Neural crest cell (in vitro differentiated cells): ENCODE data around the gene COL5A3. TPM values are rescaled to one million over a fixed set of nuclear protein-coding genes. Genes with fewer than 3 reads are reported as not detected.
A peak's percentile ranks its signal among the peaks of the same experiment; 100 is the strongest.

ENCODE experiments used
- DNase-seq: peaks from one replicate; pipeline ENCODE4 v3.0.0; 2021; ENCODE audit warnings: low read depth, mixed read lengths, low spot score
- H3K27ac Mint-ChIP-seq: one replicate; pipeline ENCODE4 v1.8.0; 2021; ENCODE audit warnings: mild to moderate bottlenecking, mixed read lengths; ENCODE audit not compliant: unreplicated experiment
- H3K27me3 Mint-ChIP-seq: 2 replicates; pipeline ENCODE4 v1.8.0; 2021; ENCODE audit warnings: low read depth, mild to moderate bottlenecking, mixed read lengths
- H3K36me3 Mint-ChIP-seq: 2 replicates; pipeline ENCODE4 v1.8.0; 2021; ENCODE audit warnings: low read depth, mild to moderate bottlenecking, mixed read lengths
- H3K4me1 Mint-ChIP-seq: 2 replicates; pipeline ENCODE4 v1.8.0; 2021; ENCODE audit warnings: mixed read lengths
- H3K4me3 Mint-ChIP-seq: one replicate; pipeline ENCODE4 v1.8.0; 2021; ENCODE audit warnings: mild to moderate bottlenecking, mixed read lengths
- H3K9me3 Mint-ChIP-seq: 2 replicates; pipeline ENCODE4 v1.8.0; 2021; ENCODE audit warnings: mixed read lengths
- CTCF ChIP-seq: fragments of 200-600 bp; sonication (generic); conservative IDR thresholded peaks from 2 replicates; pipeline ENCODE4 v1.5.0; 2021; ENCODE audit warnings: antibody characterized with exemption, mild to moderate bottlenecking
- total RNA-seq: library from RNA; stranded (reverse); gene quantifications from 2 replicates; pipeline ENCODE4 v1.2.1, GENCODE V29; 2021

COL5A3 gene
- total RNA-seq, 1 donor from 2014 or later, result 0.86 TPM

DNA sequence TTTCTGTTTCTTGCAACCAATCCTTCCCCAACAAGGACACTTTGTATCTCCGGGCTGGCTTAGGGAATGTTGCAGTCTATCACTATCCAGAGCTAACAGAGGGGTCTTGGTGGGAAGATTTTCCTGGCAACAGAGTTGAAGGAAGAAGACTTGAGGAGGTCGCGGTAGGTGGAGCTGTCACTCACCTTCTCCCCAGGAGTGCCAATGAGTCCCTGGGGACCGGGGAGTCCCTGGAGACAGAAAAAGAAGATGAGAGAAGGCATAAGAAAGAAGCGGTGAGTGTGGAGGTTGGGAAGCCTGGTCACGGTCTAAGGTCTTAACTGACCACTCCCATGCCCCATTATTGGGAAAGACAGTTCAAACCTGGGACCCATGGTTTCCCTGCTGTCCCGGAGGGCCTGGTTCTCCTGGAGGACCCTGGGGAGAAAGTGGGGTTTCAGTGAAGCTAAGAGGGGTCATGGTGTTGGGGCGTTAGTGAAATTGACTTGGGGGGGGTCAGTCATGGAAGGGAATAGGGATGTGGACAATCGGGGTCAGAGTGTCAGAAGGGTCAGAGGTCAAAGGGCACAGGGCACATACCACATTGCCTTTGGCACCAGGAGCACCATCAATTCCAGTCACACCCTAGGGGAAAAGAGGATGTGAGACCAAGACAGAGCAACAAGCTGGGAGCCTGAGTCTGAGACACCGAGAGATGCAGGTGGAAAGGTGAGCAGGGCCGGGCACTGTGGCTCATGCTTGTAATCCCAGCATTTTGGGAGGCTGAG is 18.7 kb downstream of the COL5A3 start:
- Mint-ChIP-seq H3K4me3 (no peak overlapping the region), H3K4me1 (peaks cover 13% of the 10 kb centered on the region), H3K27ac (peak overlapping the region; percentile 16), H3K36me3 (no peaks in the 10 kb centered on the region), H3K9me3 (no peaks in the 10 kb centered on the region), H3K27me3 (no peaks in the 10 kb centered on the region)
- no peak for TF ChIP-seq CTCF
- DNase-seq, result no peak

DNA sequence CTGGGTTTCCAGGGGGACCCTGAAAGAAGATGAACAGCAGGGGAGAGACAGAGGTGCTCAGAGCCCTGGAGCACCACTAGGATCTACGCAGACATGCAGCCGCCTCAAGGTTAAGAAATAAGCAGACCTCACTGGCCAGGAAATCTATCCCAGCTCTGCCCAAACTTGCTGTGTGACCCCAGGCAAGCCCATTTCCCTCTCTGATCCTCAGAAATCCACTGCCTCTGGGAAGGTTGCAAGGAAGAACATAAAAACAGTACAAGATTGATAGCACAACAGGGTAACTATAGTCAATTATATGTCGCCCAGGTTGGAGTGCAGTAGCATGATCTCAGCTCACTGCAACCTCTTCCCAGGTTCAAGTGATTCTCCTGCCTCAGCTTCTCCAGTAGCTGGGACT is 20.8 kb downstream of the COL5A3 start:
- Mint-ChIP-seq H3K36me3 (no peaks in the 10 kb centered on the region), H3K4me3 (no peak overlapping the region), H3K4me1 (peaks cover 16% of the 10 kb centered on the region), H3K9me3 (no peaks in the 10 kb centered on the region), H3K27ac (no peak overlapping the region), H3K27me3 (no peaks in the 10 kb centered on the region)
- no peak for TF ChIP-seq CTCF
- DNase-seq, result no peak

GRCh38 chr19:9986787-9987281 is 23.5 kb downstream of the COL5A3 start:
- no peak for TF ChIP-seq CTCF
- H3K4me1 Mint-ChIP-seq, result peaks cover 20% of the 10 kb centered on the region
- H3K4me3 Mint-ChIP-seq, result no peak overlapping the region
- H3K27me3 Mint-ChIP-seq, result no peaks in the 10 kb centered on the region
- DNase-seq, result no peak
- no peaks in the 10 kb centered on the region for H3K9me3 Mint-ChIP-seq
- H3K36me3 Mint-ChIP-seq, result no peaks in the 10 kb centered on the region
- H3K27ac Mint-ChIP-seq, result no peak overlapping the region

GRCh38 chr19:9981406-9982260 is 28.7 kb downstream of the COL5A3 start:
- no peak overlapping the region for H3K27ac Mint-ChIP-seq
- no peak for DNase-seq
- H3K36me3 Mint-ChIP-seq, result no peaks in the 10 kb centered on the region
- peaks cover 7% of the 10 kb centered on the region for H3K4me1 Mint-ChIP-seq
- H3K27me3 Mint-ChIP-seq, result no peaks in the 10 kb centered on the region
- no peaks in the 10 kb centered on the region for H3K9me3 Mint-ChIP-seq
- no peak overlapping the region for H3K4me3 Mint-ChIP-seq
- no peak for TF ChIP-seq CTCF

GRCh38 chr19:9972103-9972502 is 38.2 kb downstream of the COL5A3 start:
- H3K27ac Mint-ChIP-seq, result no peak overlapping the region
- H3K4me3 Mint-ChIP-seq, result no peak overlapping the region
- H3K4me1 Mint-ChIP-seq, result no peaks in the 10 kb centered on the region
- no peaks in the 10 kb centered on the region for H3K36me3 Mint-ChIP-seq
- no peaks in the 10 kb centered on the region for H3K9me3 Mint-ChIP-seq
- no peak for TF ChIP-seq CTCF
- DNase-seq, result no peak
- H3K27me3 Mint-ChIP-seq, result peaks cover 26% of the 10 kb centered on the region
